WTC11 (cell line): ENCODE results near the gene PATL2. TPM values are rescaled to one million over a fixed set of nuclear protein-coding genes. Genes with fewer than 3 reads are reported as not detected.
"Not testable (repeated sequence)": the region's sequence is repeated elsewhere in the genome, so short reads cannot be mapped to it uniquely, and the experiment has no call there.

Experiments
- ATAC-seq: fragments of 200-7000 bp; cut with Tn5 transposase; 2 replicates; pipeline ENCODE4 v1.10.0; 2021; ENCODE audit warnings: mild to moderate bottlenecking, moderate library complexity
- CTCF ChIA-PET: fragments of 300-600 bp; sonication (Branson Sonifier 250); formaldehyde crosslinking; loops from one replicate; lab custom pipeline; 2021; ENCODE audit warnings: antibody characterized with exemption; lab: Charles Lee
- POLR2A ChIA-PET: fragments of 350-600 bp; sonication (Branson Sonifier 250); formaldehyde crosslinking; loops from one replicate; lab custom pipeline; 2021; ENCODE audit warnings: antibody characterized with exemption; lab: Charles Lee
- DNase-seq: peaks from one replicate; pipeline ENCODE4 v3.0.0; 2021; ENCODE audit warnings: low spot score
- H3K27ac Mint-ChIP-seq: 2 replicates; pipeline ENCODE4 v1.8.0; 2021; ENCODE audit warnings: mixed read lengths
- H3K27me3 Mint-ChIP-seq: 2 replicates; pipeline ENCODE4 v1.8.0; 2021; ENCODE audit warnings: low read depth, mild to moderate bottlenecking, moderate library complexity, mixed read lengths
- H3K36me3 Mint-ChIP-seq: 2 replicates; pipeline ENCODE4 v1.8.0; 2021; ENCODE audit warnings: mixed read lengths
- H3K4me1 Mint-ChIP-seq: 2 replicates; pipeline ENCODE4 v1.8.0; 2022; ENCODE audit warnings: mixed read lengths
- H3K4me3 Mint-ChIP-seq: 2 replicates; pipeline ENCODE4 v1.8.0; 2021; ENCODE audit warnings: mild to moderate bottlenecking, moderate library complexity, mixed read lengths
- H3K9me3 Mint-ChIP-seq: 2 replicates; pipeline ENCODE4 v1.8.0; 2021; ENCODE audit warnings: mixed read lengths
- FOXJ3 ChIP-seq: sonication (generic); formaldehyde crosslinking; IDR thresholded peaks from 2 replicates; pipeline ENCODE4 v1.9.0; 2021; ENCODE audit warnings: missing genetic modification reagents, mild to moderate bottlenecking, borderline replicate concordance
- FOXP1 ChIP-seq: sonication (generic); formaldehyde crosslinking; IDR thresholded peaks from 2 replicates; pipeline ENCODE4 v1.8.0; 2022; ENCODE audit warnings: missing genetic modification reagents, mild to moderate bottlenecking, moderate library complexity, borderline replicate concordance
- JAZF1 ChIP-seq: fragments of 250-450 bp; sonication (Bioruptor Pico); IDR thresholded peaks from 2 replicates; pipeline ENCODE4 v1.9.0; 2021; ENCODE audit warnings: moderate library complexity, mild to moderate bottlenecking, inconsistent platforms
- NFE2L1 ChIP-seq: sonication (generic); formaldehyde crosslinking; IDR thresholded peaks from 2 replicates; pipeline ENCODE4 v1.8.1; 2023; ENCODE audit warnings: missing genetic modification reagents
- TCF7 ChIP-seq: sonication (generic); formaldehyde crosslinking; IDR thresholded peaks from 2 replicates; pipeline ENCODE4 v1.8.0; 2022; ENCODE audit warnings: mild to moderate bottlenecking, low read depth, missing genetic modification reagents, moderate library complexity
- ZNF416 ChIP-seq: fragments of 250-450 bp; sonication (Bioruptor Pico); IDR thresholded peaks from 2 replicates; pipeline ENCODE4 v1.9.0; 2021; ENCODE audit warnings: mild to moderate bottlenecking, inconsistent platforms
- total RNA-seq: library from RNA; stranded (reverse); gene quantifications from 3 replicates; pipeline ENCODE4 v1.2.3, GENCODE V29; 2021
- TF ChIP-seq, protein P1 (sequence below): sonication (generic); formaldehyde crosslinking; IDR thresholded peaks from 2 replicates; pipeline ENCODE4 v1.8.1; 2023; ENCODE audit warnings: mild to moderate bottlenecking, missing genetic modification reagents
- TF ChIP-seq, protein P2 (sequence below): sonication (generic); formaldehyde crosslinking; IDR thresholded peaks from 2 replicates; pipeline ENCODE4 v1.8.1; 2022; ENCODE audit warnings: missing genetic modification reagents, borderline replicate concordance
- TF ChIP-seq, protein P3 (sequence below): fragments of 250-450 bp; sonication (Bioruptor Pico); IDR thresholded peaks from 2 replicates; pipeline ENCODE4 v1.9.0; 2021; ENCODE audit warnings: mild to moderate bottlenecking, borderline replicate concordance
- TF ChIP-seq, protein P4 (sequence below): sonication (generic); formaldehyde crosslinking; IDR thresholded peaks from 2 replicates; pipeline ENCODE4 v1.8.1; 2022; ENCODE audit warnings: low read depth, missing genetic modification reagents, borderline replicate concordance
- TF ChIP-seq, protein P5 (sequence below): sonication (generic); formaldehyde crosslinking; IDR thresholded peaks from 2 replicates; pipeline ENCODE4 v1.8.1; 2022; ENCODE audit warnings: mild to moderate bottlenecking, moderate library complexity, missing genetic modification reagents
- TF ChIP-seq, protein P6 (sequence below): sonication (generic); formaldehyde crosslinking; IDR thresholded peaks from 2 replicates; pipeline ENCODE4 v1.8.1; 2023; ENCODE audit warnings: mild to moderate bottlenecking, missing genetic modification reagents, moderate library complexity
- TF ChIP-seq, protein P7 (sequence below): fragments of 250-450 bp; sonication (Bioruptor Pico); IDR thresholded peaks from 2 replicates; pipeline ENCODE4 v1.9.0; 2021; ENCODE audit warnings: mild to moderate bottlenecking

Gene PATL2
- total RNA-seq, 1 experiment from 2014 or later, result 0.59 TPM

DNA sequence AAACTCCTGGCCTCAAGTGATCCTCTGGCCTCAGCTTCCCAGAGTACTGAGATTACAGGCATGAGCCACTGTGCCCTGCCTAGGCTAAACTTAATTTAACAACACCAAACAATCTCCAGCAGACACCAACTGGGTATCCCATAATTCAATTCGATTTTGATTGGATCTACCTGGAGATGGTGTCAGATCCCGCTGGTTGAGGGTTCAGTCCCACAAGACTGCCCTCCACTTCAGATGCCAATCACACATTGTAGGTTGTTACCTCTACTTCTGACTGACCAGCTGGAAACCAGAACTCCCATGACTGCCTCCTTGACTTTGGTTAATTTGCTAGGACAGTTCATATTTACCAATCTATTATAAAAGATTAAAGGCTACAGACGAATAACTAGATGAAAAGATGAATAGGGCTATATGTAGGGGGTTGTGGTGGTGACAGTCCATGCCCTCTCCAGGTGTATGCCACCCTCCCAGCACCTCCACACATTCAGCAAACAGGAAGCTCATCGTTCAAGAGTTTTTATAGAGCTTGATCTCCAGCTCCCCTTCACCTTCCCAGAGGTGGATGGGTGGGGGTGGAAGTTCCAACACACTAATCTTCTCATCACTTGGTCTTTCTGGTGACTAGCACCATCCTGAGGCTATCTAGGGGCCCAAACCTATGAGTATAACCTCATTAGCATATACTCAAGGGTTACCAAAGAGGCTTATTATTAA is 9.5 kb upstream of the PATL2 start:
- no peaks in the 10 kb centered on the region for H3K9me3 Mint-ChIP-seq
- H3K27me3 Mint-ChIP-seq, result no peaks in the 10 kb centered on the region
- no peak for ATAC-seq
- no peak overlapping the region for H3K27ac Mint-ChIP-seq
- DNase-seq, result no peak
- H3K4me1 Mint-ChIP-seq, result peaks cover 14% of the 10 kb centered on the region
- ChIA-PET CTCF (interaction anchor here (1.0 to 1.8 kb wide), 2 partner anchors 18 to 58 kb away, joined by 3 to 4 read pairs; partner anchors contain the start of gene SPG11), POLR2A (interaction anchor here (0.5 kb wide), 1 partner anchor 111 kb away, joined by 5 read pairs; no protein-coding TSS in a partner anchor)
- H3K36me3 Mint-ChIP-seq, result peaks cover 17% of the 10 kb centered on the region
- TF ChIP-seq NFE2L1 (no peak), ZNF416 (CRISPR knock-in tag) (no peak), FOXP1 (no peak), TCF7 (CRISPR knock-in tag) (no peak), JAZF1 (CRISPR knock-in tag) (no peak), FOXJ3 (CRISPR knock-in tag) (no peak)
- TF ChIP-seq, protein P1, sequence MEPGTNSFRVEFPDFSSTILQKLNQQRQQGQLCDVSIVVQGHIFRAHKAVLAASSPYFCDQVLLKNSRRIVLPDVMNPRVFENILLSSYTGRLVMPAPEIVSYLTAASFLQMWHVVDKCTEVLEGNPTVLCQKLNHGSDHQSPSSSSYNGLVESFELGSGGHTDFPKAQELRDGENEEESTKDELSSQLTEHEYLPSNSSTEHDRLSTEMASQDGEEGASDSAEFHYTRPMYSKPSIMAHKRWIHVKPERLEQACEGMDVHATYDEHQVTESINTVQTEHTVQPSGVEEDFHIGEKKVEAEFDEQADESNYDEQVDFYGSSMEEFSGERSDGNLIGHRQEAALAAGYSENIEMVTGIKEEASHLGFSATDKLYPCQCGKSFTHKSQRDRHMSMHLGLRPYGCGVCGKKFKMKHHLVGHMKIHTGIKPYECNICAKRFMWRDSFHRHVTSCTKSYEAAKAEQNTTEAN (CRISPR knock-in tag), result no peak
- TF ChIP-seq, protein P2, sequence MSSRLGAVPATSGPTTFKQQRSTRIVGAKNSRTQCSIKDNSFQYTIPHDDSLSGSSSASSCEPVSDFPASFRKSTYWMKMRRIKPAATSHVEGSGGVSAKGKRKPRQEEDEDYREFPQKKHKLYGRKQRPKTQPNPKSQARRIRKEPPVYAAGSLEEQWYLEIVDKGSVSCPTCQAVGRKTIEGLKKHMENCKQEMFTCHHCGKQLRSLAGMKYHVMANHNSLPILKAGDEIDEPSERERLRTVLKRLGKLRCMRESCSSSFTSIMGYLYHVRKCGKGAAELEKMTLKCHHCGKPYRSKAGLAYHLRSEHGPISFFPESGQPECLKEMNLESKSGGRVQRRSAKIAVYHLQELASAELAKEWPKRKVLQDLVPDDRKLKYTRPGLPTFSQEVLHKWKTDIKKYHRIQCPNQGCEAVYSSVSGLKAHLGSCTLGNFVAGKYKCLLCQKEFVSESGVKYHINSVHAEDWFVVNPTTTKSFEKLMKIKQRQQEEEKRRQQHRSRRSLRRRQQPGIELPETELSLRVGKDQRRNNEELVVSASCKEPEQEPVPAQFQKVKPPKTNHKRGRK (CRISPR knock-in tag), result no peak
- TF ChIP-seq, protein P3, sequence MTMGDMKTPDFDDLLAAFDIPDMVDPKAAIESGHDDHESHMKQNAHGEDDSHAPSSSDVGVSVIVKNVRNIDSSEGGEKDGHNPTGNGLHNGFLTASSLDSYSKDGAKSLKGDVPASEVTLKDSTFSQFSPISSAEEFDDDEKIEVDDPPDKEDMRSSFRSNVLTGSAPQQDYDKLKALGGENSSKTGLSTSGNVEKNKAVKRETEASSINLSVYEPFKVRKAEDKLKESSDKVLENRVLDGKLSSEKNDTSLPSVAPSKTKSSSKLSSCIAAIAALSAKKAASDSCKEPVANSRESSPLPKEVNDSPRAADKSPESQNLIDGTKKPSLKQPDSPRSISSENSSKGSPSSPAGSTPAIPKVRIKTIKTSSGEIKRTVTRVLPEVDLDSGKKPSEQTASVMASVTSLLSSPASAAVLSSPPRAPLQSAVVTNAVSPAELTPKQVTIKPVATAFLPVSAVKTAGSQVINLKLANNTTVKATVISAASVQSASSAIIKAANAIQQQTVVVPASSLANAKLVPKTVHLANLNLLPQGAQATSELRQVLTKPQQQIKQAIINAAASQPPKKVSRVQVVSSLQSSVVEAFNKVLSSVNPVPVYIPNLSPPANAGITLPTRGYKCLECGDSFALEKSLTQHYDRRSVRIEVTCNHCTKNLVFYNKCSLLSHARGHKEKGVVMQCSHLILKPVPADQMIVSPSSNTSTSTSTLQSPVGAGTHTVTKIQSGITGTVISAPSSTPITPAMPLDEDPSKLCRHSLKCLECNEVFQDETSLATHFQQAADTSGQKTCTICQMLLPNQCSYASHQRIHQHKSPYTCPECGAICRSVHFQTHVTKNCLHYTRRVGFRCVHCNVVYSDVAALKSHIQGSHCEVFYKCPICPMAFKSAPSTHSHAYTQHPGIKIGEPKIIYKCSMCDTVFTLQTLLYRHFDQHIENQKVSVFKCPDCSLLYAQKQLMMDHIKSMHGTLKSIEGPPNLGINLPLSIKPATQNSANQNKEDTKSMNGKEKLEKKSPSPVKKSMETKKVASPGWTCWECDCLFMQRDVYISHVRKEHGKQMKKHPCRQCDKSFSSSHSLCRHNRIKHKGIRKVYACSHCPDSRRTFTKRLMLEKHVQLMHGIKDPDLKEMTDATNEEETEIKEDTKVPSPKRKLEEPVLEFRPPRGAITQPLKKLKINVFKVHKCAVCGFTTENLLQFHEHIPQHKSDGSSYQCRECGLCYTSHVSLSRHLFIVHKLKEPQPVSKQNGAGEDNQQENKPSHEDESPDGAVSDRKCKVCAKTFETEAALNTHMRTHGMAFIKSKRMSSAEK (CRISPR knock-in tag), result no peak
- TF ChIP-seq, protein P4, sequence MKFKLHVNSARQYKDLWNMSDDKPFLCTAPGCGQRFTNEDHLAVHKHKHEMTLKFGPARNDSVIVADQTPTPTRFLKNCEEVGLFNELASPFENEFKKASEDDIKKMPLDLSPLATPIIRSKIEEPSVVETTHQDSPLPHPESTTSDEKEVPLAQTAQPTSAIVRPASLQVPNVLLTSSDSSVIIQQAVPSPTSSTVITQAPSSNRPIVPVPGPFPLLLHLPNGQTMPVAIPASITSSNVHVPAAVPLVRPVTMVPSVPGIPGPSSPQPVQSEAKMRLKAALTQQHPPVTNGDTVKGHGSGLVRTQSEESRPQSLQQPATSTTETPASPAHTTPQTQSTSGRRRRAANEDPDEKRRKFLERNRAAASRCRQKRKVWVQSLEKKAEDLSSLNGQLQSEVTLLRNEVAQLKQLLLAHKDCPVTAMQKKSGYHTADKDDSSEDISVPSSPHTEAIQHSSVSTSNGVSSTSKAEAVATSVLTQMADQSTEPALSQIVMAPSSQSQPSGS (CRISPR knock-in tag), result no peak
- no peak overlapping the region for H3K4me3 Mint-ChIP-seq

DNA sequence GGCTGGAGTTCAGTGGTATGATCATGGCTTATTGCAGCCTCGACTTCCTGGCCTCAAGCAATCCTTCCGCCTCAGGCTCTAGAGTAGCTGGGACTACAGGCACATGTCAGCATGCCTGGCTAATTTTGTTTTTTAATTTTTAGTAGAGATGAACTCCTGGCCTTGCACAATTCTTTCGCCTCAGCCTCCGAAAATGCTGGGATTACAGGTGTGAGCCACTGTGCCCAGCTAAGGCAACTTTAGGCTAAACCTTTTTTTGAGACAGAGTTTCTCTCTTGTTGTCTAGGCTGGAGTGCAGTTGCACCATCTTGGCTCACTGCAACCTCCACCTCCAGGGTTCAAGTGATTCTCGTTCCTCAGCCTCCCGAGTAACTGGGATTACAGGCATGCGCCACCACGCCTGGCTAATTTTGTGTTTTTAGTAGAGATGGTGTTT is 8.9 kb upstream of the PATL2 start:
- H3K36me3 Mint-ChIP-seq, result peaks cover 21% of the 10 kb centered on the region
- H3K9me3 Mint-ChIP-seq, POLR2A ChIA-PET, H3K27me3 Mint-ChIP-seq, H3K4me1 Mint-ChIP-seq, H3K4me3 Mint-ChIP-seq, ATAC-seq, DNase-seq, H3K27ac Mint-ChIP-seq, CTCF ChIA-PET: not testable (repeated sequence)

DNA sequence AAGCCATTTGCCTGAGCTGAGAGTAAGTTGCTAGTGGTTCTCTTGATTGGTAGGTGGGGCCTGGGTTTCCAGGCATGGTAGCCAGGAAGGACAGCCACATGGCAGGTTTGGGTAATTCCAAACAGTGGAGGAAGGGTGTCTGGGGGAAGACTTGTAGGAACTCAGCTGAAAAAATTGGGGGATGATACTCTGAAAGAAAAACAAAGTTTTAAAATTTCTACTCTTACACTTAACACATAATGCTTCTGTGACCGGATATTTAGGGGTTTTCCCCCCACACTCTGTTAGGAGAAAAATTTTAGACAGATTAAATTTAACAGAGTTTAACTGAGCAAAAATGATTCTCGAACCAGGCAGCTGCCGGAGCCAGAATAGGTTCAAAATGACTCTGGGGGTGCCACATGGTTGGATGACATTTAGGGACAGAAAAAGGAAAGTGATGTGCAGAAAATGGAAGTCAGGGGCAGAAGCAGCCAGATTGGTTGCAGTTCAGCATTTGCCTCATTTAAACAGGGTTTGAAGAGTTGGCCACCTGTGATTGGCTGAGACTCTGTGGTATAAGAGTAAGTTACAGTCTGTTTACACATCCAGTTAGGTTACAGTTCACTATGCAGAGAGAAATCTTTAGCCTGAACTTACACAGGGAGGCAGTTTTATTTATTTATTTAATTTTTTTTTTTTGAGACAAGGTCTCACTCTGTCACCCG is 8.3 kb upstream of the PATL2 start:
- Mint-ChIP-seq H3K27me3 (no peaks in the 10 kb centered on the region), H3K27ac (no peak overlapping the region; the same call in 1 of the 2 replicates), H3K4me1 (peaks cover 10% of the 10 kb centered on the region), H3K36me3 (peaks cover 21% of the 10 kb centered on the region), H3K9me3 (no peaks in the 10 kb centered on the region), H3K4me3 (no peak overlapping the region)
- CTCF ChIA-PET, result interaction anchor here (1.0 to 1.5 kb wide), 2 partner anchors 19 to 56 kb away, joined by 3 to 5 read pairs; partner anchors contain the start of gene SPG11
- ATAC-seq (peak; percentile 56; the same call in 1 of the 2 replicates), DNase-seq (no peak)
- POLR2A ChIA-PET, result no interaction called here
- TF ChIP-seq, protein P5, sequence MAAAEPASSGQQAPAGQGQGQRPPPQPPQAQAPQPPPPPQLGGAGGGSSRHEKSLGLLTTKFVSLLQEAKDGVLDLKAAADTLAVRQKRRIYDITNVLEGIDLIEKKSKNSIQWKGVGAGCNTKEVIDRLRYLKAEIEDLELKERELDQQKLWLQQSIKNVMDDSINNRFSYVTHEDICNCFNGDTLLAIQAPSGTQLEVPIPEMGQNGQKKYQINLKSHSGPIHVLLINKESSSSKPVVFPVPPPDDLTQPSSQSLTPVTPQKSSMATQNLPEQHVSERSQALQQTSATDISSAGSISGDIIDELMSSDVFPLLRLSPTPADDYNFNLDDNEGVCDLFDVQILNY (CRISPR knock-in tag), result no peak
- TF ChIP-seq, protein P6, sequence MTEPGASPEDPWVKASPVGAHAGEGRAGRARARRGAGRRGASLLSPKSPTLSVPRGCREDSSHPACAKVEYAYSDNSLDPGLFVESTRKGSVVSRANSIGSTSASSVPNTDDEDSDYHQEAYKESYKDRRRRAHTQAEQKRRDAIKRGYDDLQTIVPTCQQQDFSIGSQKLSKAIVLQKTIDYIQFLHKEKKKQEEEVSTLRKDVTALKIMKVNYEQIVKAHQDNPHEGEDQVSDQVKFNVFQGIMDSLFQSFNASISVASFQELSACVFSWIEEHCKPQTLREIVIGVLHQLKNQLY (CRISPR knock-in tag), result no peak
- TF ChIP-seq, protein P7, sequence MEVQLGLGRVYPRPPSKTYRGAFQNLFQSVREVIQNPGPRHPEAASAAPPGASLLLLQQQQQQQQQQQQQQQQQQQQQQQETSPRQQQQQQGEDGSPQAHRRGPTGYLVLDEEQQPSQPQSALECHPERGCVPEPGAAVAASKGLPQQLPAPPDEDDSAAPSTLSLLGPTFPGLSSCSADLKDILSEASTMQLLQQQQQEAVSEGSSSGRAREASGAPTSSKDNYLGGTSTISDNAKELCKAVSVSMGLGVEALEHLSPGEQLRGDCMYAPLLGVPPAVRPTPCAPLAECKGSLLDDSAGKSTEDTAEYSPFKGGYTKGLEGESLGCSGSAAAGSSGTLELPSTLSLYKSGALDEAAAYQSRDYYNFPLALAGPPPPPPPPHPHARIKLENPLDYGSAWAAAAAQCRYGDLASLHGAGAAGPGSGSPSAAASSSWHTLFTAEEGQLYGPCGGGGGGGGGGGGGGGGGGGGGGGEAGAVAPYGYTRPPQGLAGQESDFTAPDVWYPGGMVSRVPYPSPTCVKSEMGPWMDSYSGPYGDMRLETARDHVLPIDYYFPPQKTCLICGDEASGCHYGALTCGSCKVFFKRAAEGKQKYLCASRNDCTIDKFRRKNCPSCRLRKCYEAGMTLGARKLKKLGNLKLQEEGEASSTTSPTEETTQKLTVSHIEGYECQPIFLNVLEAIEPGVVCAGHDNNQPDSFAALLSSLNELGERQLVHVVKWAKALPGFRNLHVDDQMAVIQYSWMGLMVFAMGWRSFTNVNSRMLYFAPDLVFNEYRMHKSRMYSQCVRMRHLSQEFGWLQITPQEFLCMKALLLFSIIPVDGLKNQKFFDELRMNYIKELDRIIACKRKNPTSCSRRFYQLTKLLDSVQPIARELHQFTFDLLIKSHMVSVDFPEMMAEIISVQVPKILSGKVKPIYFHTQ (CRISPR knock-in tag), result no peak
